Ishikawa (cell line): ENCODE data around the gene CFI.

Experiments used
- MAX ChIP-seq: IDR thresholded peaks from 2 replicates; pipeline ENCODE4 v1.6.1; 2012
- RAD21 ChIP-seq: IDR thresholded peaks from 2 replicates; pipeline ENCODE4 v1.6.1; 2012; ENCODE audit warnings: low read depth
- TAF1 ChIP-seq: IDR thresholded peaks from 2 replicates; pipeline ENCODE4 v1.6.1; 2012; ENCODE audit warnings: low read depth, mild to moderate bottlenecking
- YY1 ChIP-seq: IDR thresholded peaks from 2 replicates; pipeline ENCODE4 v1.6.1; 2012; ENCODE audit warnings: low read depth
- ZBTB7A ChIP-seq: IDR thresholded peaks from 2 replicates; pipeline ENCODE4 v1.6.1; 2012; ENCODE audit warnings: low read depth

DNA sequence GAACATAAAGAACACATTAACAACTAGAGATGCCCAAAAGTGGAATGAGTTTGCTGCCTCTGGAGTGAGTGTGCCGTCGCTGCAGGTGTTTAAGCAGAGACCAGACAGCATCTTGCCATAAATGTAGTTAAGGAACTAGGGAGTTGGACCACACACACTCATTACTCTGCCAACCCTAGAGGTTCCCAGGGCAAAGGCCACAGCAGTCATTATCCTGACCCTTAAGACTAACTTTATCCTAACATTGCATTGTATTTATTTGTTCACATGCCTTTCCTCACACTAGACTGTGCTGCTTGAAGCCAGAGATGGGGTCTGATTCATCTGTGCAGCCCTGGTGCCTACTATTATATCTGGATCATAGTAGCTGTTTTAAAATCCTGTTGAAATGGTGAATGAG, 55.1 kb downstream of the CFI start:
- TF ChIP-seq YY1 (no peak), RAD21 (no peak), MAX (no peak), ZBTB7A (no peak), TAF1 (no peak)
